GM23338 (cell line): ENCODE results near the gene DLX4. TPM values are rescaled to one million over a fixed set of nuclear protein-coding genes. Genes with fewer than 3 reads are reported as not detected.

Experiments
- ATAC-seq: fragments of 200-7000 bp; cut with Tn5 transposase; 3 replicates; pipeline ENCODE4 v1.9.1; 2020
- DNase-seq: peaks from one replicate; pipeline ENCODE4 v3.0.0-alpha.2; 2015; ENCODE audit warnings: low spot score
- H2AFZ ChIP-seq: fragments of 200-600 bp; sonication (generic); 2 replicates; pipeline ENCODE4 v1.8.0; 2016; ENCODE audit warnings: antibody characterized with exemption, mild to moderate bottlenecking, moderate library complexity
- H3F3A ChIP-seq: fragments of 200-600 bp; sonication (generic); replicated peaks from 2 replicates; pipeline ENCODE4 v1.8.0; 2017; ENCODE audit warnings: antibody characterized with exemption, mixed run types, low read depth
- H3K27ac ChIP-seq: fragments of 200-600 bp; sonication (generic); 2 replicates; pipeline ENCODE4 v1.6.1; 2016; ENCODE audit warnings: low read depth
- H3K27me3 ChIP-seq: fragments of 200-600 bp; sonication (generic); 2 replicates; pipeline ENCODE4 v1.8.0; 2016; ENCODE audit warnings: mild to moderate bottlenecking, mixed run types, moderate library complexity; ENCODE audit not compliant: insufficient read depth
- H3K36me3 ChIP-seq: fragments of 200-600 bp; sonication (generic); 2 replicates; pipeline ENCODE4 v1.8.0; 2016; ENCODE audit warnings: mild to moderate bottlenecking; ENCODE audit not compliant: insufficient read depth
- H3K4me1 ChIP-seq: fragments of 200-600 bp; sonication (generic); 2 replicates; pipeline ENCODE4 v1.8.0; 2016; ENCODE audit warnings: mild to moderate bottlenecking, moderate library complexity; ENCODE audit not compliant: insufficient read depth
- H3K4me2 ChIP-seq: fragments of 200-600 bp; sonication (generic); 2 replicates; pipeline ENCODE4 v1.7.1; 2017; ENCODE audit warnings: mixed run types
- H3K4me3 ChIP-seq: fragments of 200-600 bp; sonication (generic); 2 replicates; pipeline ENCODE4 v1.6.1; 2016; ENCODE audit warnings: mixed run types
- H3K79me2 ChIP-seq: fragments of 200-600 bp; sonication (generic); replicated peaks from 2 replicates; pipeline ENCODE4 v1.8.0; 2017; ENCODE audit warnings: mild to moderate bottlenecking; ENCODE audit not compliant: insufficient read depth
- H3K9me2 ChIP-seq: fragments of 200-600 bp; sonication (generic); 2 replicates; pipeline ENCODE4 v1.8.0; 2017; ENCODE audit not compliant: insufficient read depth
- H4K20me1 ChIP-seq: fragments of 200-600 bp; sonication (generic); replicated peaks from 2 replicates; pipeline ENCODE4 v1.8.0; 2017; ENCODE audit warnings: mild to moderate bottlenecking; ENCODE audit not compliant: insufficient read depth
- H3K27ac Mint-ChIP-seq: 2 replicates; pipeline ENCODE4 v1.8.0; 2020; ENCODE audit warnings: inconsistent platforms, mild to moderate bottlenecking, moderate library complexity, mixed read lengths
- H3K27me3 Mint-ChIP-seq: 3 replicates; pipeline ENCODE4 v1.8.0; 2022; ENCODE audit warnings: low read depth, mild to moderate bottlenecking, moderate library complexity, mixed read lengths, inconsistent platforms; ENCODE audit not compliant: insufficient read depth, poor library complexity
- H3K36me3 Mint-ChIP-seq: 3 replicates; pipeline ENCODE4 v1.8.0; 2021; ENCODE audit warnings: low read depth, mild to moderate bottlenecking, inconsistent platforms, moderate library complexity, mixed read lengths
- H3K4me1 Mint-ChIP-seq: 3 replicates; pipeline ENCODE4 v1.8.0; 2020; ENCODE audit warnings: mild to moderate bottlenecking, inconsistent platforms, mixed read lengths
- H3K4me3 Mint-ChIP-seq: 3 replicates; pipeline ENCODE4 v1.8.0; 2021; ENCODE audit warnings: moderate library complexity, mild to moderate bottlenecking, inconsistent platforms, mixed read lengths
- H3K9me3 Mint-ChIP-seq: 3 replicates; pipeline ENCODE4 v1.8.0; 2020; ENCODE audit warnings: moderate library complexity, mild to moderate bottlenecking, inconsistent platforms, mixed read lengths
- CREB1 ChIP-seq: fragments of 250-450 bp; sonication (Bioruptor Pico); IDR thresholded peaks from 2 replicates; pipeline ENCODE4 v1.5.0; 2020; ENCODE audit warnings: low read depth, mild to moderate bottlenecking, moderate library complexity
- EZH2 ChIP-seq: fragments of 200-600 bp; sonication (generic); IDR thresholded peaks from one replicate; pipeline ENCODE4 v1.8.0; 2017; ENCODE audit warnings: antibody characterized with exemption, mild to moderate bottlenecking, low read depth; ENCODE audit not compliant: unreplicated experiment
- JUNB ChIP-seq: IDR thresholded peaks from one replicate; pipeline ENCODE4 v1.6.1; 2016; ENCODE audit warnings: antibody characterized with exemption; ENCODE audit not compliant: unreplicated experiment
- POLR2AphosphoS5 ChIP-seq: IDR thresholded peaks from 2 replicates; pipeline ENCODE4 v1.6.1; 2016; ENCODE audit warnings: antibody characterized with exemption, low read depth
- STAT1 ChIP-seq: IDR thresholded peaks from one replicate; pipeline ENCODE4 v1.6.1; 2016; ENCODE audit warnings: antibody characterized with exemption; ENCODE audit not compliant: unreplicated experiment
- ZNF331 ChIP-seq: fragments of 250-450 bp; sonication (Bioruptor Pico); IDR thresholded peaks from 2 replicates; pipeline ENCODE4 v1.5.0; 2020; ENCODE audit warnings: low read depth, mild to moderate bottlenecking, moderate library complexity
- polyA plus RNA-seq: library from polyadenylated mRNA; unstranded; fragments of >200 nt; fragmentation: Nextera tagmentation; extraction: Ambion mirVana; gene quantifications from 2 replicates; pipeline ENCODE4 v1.2.1, GENCODE V29; 2016
- total RNA-seq: library from RNA; depleted of rRNA; stranded (reverse); fragments of >200 nt; shearing (Covaris generic); gene quantifications from 2 replicates; pipeline ENCODE4 v1.2.3, GENCODE V29; 2014
- TF ChIP-seq, protein P1 (sequence below), 2 experiments: fragments of 200-600 bp in 1 of 2; sonication (generic) in 1 of 2; conservative IDR thresholded peaks; 2 replicates each; pipeline versions ENCODE4 v1.5.1 to v1.6.1; 2016 to 2017; ENCODE audit warnings: antibody characterized with exemption in 2 of 2, low read depth in 2 of 2, mild to moderate bottlenecking in 2 of 2, moderate library complexity in 1 of 2
- TF ChIP-seq, protein P2 (sequence below): IDR thresholded peaks from 2 replicates; pipeline ENCODE4 v1.6.1; 2016; ENCODE audit warnings: antibody characterized with exemption
- TF ChIP-seq, protein P3 (sequence below): fragments of 250-450 bp; sonication (Bioruptor Pico); IDR thresholded peaks from 2 replicates; pipeline ENCODE4 v1.5.0; 2020; ENCODE audit warnings: mild to moderate bottlenecking, moderate library complexity

The DLX4 gene
- total and polyA plus RNA-seq, 2 experiments from 2014 or later: 0.10 to 0.79 TPM

DNA sequence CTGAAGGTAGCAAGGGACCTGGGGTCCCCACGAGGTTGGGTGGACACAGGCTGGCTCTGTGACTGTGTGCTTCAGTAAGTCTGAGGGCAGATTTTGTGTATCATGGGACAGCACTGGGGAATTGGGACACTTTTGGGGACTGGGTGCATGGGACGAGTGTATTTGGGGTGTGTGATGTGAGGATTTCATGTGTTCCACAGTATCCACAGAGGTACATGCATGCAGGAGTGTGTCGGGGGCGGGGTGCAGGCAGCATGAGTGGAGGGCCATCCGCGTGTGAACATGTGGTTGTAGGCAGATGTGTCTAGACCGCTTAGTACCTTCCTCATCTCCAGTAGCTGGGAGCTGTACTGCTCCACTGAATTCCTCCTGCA is 27.1 kb downstream of the DLX4 start:
- Histone ChIP-seq H3F3A (peaks cover 3% of the 10 kb centered on the region; the same call in 1 of the 2 replicates), H3K27ac (no peak overlapping the region), H3K4me1 (peaks cover 14% of the 10 kb centered on the region), H3K27me3 (peaks cover 95% of the 10 kb centered on the region), H3K4me3 (peak overlapping the region; percentile 69), H3K9me2 (no peaks in the 10 kb centered on the region), H4K20me1 (peaks cover 8% of the 10 kb centered on the region; the same call in 1 of the 2 replicates), H3K79me2 (no peaks in the 10 kb centered on the region), H2AFZ (no peak overlapping the region), H3K4me2 (peak overlapping the region; percentile 94), H3K36me3 (no peaks in the 10 kb centered on the region)
- peaks cover 70% of the 10 kb centered on the region for H3K27me3 Mint-ChIP-seq
- peaks cover 32% of the 10 kb centered on the region for H3K4me1 Mint-ChIP-seq
- DNase-seq (no peak), ATAC-seq (no peak)
- peak overlapping the region; percentile 62 for H3K4me3 Mint-ChIP-seq
- no peaks in the 10 kb centered on the region; the same call in 2 of the 3 replicates for H3K36me3 Mint-ChIP-seq
- H3K27ac Mint-ChIP-seq: no peak overlapping the region
- TF ChIP-seq JUNB: no peak
- TF ChIP-seq, protein P1, sequence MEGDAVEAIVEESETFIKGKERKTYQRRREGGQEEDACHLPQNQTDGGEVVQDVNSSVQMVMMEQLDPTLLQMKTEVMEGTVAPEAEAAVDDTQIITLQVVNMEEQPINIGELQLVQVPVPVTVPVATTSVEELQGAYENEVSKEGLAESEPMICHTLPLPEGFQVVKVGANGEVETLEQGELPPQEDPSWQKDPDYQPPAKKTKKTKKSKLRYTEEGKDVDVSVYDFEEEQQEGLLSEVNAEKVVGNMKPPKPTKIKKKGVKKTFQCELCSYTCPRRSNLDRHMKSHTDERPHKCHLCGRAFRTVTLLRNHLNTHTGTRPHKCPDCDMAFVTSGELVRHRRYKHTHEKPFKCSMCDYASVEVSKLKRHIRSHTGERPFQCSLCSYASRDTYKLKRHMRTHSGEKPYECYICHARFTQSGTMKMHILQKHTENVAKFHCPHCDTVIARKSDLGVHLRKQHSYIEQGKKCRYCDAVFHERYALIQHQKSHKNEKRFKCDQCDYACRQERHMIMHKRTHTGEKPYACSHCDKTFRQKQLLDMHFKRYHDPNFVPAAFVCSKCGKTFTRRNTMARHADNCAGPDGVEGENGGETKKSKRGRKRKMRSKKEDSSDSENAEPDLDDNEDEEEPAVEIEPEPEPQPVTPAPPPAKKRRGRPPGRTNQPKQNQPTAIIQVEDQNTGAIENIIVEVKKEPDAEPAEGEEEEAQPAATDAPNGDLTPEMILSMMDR (conservative IDR thresholded peaks at IDR 0.05; ENCODE audit: low read depth in 2 of 2): no peak
- TF ChIP-seq, protein P2, sequence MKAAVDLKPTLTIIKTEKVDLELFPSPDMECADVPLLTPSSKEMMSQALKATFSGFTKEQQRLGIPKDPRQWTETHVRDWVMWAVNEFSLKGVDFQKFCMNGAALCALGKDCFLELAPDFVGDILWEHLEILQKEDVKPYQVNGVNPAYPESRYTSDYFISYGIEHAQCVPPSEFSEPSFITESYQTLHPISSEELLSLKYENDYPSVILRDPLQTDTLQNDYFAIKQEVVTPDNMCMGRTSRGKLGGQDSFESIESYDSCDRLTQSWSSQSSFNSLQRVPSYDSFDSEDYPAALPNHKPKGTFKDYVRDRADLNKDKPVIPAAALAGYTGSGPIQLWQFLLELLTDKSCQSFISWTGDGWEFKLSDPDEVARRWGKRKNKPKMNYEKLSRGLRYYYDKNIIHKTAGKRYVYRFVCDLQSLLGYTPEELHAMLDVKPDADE: no peak
- TF ChIP-seq EZH2: no peak
- TF ChIP-seq ZNF331 (CRISPR knock-in tag): no peak
- no peak for TF ChIP-seq CREB1 (CRISPR knock-in tag)
- TF ChIP-seq POLR2AphosphoS5: no peak
- TF ChIP-seq, protein P3, sequence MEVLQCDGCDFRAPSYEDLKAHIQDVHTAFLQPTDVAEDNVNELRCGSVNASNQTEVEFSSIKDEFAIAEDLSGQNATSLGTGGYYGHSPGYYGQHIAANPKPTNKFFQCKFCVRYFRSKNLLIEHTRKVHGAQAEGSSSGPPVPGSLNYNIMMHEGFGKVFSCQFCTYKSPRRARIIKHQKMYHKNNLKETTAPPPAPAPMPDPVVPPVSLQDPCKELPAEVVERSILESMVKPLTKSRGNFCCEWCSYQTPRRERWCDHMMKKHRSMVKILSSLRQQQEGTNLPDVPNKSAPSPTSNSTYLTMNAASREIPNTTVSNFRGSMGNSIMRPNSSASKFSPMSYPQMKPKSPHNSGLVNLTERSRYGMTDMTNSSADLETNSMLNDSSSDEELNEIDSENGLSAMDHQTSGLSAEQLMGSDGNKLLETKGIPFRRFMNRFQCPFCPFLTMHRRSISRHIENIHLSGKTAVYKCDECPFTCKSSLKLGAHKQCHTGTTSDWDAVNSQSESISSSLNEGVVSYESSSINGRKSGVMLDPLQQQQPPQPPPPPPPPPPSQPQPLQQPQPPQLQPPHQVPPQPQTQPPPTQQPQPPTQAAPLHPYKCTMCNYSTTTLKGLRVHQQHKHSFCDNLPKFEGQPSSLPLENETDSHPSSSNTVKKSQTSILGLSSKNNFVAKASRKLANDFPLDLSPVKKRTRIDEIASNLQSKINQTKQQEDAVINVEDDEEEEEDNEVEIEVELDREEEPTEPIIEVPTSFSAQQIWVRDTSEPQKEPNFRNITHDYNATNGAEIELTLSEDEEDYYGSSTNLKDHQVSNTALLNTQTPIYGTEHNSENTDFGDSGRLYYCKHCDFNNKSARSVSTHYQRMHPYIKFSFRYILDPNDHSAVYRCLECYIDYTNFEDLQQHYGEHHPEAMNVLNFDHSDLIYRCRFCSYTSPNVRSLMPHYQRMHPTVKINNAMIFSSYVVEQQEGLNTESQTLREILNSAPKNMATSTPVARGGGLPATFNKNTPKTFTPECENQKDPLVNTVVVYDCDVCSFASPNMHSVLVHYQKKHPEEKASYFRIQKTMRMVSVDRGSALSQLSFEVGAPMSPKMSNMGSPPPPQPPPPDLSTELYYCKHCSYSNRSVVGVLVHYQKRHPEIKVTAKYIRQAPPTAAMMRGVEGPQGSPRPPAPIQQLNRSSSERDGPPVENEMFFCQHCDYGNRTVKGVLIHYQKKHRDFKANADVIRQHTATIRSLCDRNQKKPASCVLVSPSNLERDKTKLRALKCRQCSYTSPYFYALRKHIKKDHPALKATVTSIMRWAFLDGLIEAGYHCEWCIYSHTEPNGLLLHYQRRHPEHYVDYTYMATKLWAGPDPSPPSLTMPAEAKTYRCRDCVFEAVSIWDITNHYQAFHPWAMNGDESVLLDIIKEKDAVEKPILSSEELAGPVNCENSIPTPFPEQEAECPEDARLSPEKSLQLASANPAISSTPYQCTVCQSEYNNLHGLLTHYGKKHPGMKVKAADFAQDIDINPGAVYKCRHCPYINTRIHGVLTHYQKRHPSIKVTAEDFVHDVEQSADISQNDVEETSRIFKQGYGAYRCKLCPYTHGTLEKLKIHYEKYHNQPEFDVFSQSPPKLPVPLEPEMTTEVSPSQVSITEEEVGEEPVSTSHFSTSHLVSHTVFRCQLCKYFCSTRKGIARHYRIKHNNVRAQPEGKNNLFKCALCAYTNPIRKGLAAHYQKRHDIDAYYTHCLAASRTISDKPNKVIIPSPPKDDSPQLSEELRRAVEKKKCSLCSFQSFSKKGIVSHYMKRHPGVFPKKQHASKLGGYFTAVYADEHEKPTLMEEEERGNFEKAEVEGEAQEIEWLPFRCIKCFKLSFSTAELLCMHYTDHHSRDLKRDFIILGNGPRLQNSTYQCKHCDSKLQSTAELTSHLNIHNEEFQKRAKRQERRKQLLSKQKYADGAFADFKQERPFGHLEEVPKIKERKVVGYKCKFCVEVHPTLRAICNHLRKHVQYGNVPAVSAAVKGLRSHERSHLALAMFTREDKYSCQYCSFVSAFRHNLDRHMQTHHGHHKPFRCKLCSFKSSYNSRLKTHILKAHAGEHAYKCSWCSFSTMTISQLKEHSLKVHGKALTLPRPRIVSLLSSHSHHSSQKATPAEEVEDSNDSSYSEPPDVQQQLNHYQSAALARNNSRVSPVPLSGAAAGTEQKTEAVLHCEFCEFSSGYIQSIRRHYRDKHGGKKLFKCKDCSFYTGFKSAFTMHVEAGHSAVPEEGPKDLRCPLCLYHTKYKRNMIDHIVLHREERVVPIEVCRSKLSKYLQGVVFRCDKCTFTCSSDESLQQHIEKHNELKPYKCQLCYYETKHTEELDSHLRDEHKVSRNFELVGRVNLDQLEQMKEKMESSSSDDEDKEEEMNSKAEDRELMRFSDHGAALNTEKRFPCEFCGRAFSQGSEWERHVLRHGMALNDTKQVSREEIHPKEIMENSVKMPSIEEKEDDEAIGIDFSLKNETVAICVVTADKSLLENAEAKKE: no peak
- no peak for TF ChIP-seq STAT1
- H3K9me3 Mint-ChIP-seq: no peaks in the 10 kb centered on the region; the same call in 2 of the 3 replicates
